ENCODE measurements around the gene INAFM2.

INAFM2 gene

GRCh38 chr15:40360015-40360414, 36.5 kb downstream of the INAFM2 start:
- in situ Hi-C loops (cut with HindIII; ENCODE audit: low pct_ligation_motif_present, low sequenced_read_pairs) = no loop called here
- no peaks in the 10 kb centered on the region for H3K36me3 ChIP-seq (replicated peaks)
- no peak overlapping the region for H3K4me3 ChIP-seq (ENCODE audit: low read depth, low read length)
- TF ChIP-seq CTCF (IDR thresholded peaks at IDR 0.05; ENCODE audit: low read depth, low read length, missing control alignments) = no peak
- DNase-seq = no peak
- no peaks in the 10 kb centered on the region for H3K27me3 ChIP-seq (replicated peaks)
- no peak overlapping the region for H3K27ac ChIP-seq

- TF ChIP-seq CTCF (IDR thresholded peaks at IDR 0.05; ENCODE audit: low read depth, low read length, missing control alignments) = no peak
- no peak for DNase-seq
- no peak overlapping the region for H3K4me3 ChIP-seq (ENCODE audit: low read depth, low read length)
- H3K27me3 ChIP-seq (replicated peaks) = no peaks in the 10 kb centered on the region
- no peak overlapping the region for H3K27ac ChIP-seq
- in situ Hi-C loops (cut with HindIII; ENCODE audit: low pct_ligation_motif_present, low sequenced_read_pairs) = no loop called here
- no peaks in the 10 kb centered on the region for H3K36me3 ChIP-seq (replicated peaks)
Measured at GRCh38 chr15:40361640-40362039, 38.1 kb downstream of the INAFM2 start.

DNA sequence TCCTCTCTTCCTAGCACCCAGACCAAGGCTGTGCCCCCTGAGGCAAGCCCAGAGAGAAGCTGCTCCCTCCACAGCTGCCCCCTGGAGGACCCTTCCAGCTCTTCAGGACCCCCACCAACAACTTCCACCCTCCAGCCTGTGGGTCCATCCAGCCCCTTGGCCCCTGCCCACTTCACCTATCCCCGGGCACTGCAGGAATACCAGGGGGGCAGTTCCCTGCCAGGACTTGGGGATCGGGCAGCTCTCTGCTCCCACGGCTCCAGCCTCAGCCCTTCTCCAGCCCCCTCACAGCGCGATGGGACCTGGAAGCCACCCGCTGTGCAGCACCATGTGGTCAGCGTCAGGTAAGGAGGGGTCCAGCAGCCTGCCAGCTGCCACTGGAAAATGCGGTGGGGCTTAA, 40.1 kb downstream of the INAFM2 start:
- no peaks in the 10 kb centered on the region for H3K27me3 ChIP-seq (replicated peaks)
- no peak overlapping the region for H3K4me3 ChIP-seq (ENCODE audit: low read depth, low read length)
- H3K36me3 ChIP-seq (replicated peaks) = no peaks in the 10 kb centered on the region
- H3K27ac ChIP-seq = no peak overlapping the region
- in situ Hi-C loops (cut with HindIII; ENCODE audit: low pct_ligation_motif_present, low sequenced_read_pairs) = no loop called here
- TF ChIP-seq CTCF (IDR thresholded peaks at IDR 0.05; ENCODE audit: low read depth, low read length, missing control alignments) = no peak
- DNase-seq = no peak

DNA sequence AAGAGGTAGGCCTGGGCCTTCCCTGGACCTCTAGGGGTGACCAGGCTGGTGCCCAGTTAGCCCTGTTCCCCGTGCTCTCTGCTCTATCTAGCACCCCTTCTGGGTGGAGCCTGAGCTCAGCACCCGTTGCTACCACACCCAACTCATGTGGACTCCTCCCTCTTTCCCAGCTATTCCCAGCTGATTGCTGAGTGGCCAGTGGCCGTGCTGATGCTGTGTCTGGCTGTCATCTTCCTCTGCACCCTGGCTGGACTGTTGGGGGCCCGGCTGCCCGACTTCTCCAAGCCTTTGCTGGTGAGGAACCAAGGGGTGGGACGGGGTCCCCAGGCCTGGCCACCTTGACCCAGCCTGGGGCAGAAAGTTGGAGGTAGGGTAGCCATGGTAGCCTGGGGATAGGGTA, 40.8 kb downstream of the INAFM2 start:
- in situ Hi-C loops (cut with HindIII; ENCODE audit: low pct_ligation_motif_present, low sequenced_read_pairs) = no loop called here
- no peak for TF ChIP-seq CTCF (IDR thresholded peaks at IDR 0.05; ENCODE audit: low read depth, low read length, missing control alignments)
- no peak for DNase-seq
- Histone ChIP-seq H3K27ac (no peak overlapping the region), H3K36me3 (replicated peaks) (no peaks in the 10 kb centered on the region), H3K4me3 (ENCODE audit: low read depth, low read length) (no peak overlapping the region), H3K27me3 (replicated peaks) (no peaks in the 10 kb centered on the region)

DNA sequence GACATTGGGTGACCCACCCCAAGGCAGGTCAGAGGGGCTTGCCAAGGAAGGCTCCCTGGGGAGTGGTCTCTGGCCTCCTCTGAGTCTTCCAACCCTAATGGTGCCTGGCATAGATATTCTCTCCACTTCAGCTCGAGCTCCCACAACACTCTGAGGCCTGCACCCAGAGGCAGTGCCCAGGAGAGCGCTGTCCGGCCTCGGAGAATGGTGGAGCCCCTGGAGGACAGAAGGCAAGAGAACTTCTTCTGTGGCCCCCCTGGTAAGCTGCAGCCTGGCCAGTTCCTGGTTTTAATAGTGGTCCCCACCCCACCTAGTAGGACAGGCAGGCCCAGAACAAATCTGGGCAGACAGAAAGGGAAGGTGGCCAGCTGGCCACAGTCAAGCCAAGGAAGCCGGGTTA, 41.5 kb downstream of the INAFM2 start:
- Histone ChIP-seq H3K27ac (no peak overlapping the region), H3K36me3 (replicated peaks) (no peaks in the 10 kb centered on the region), H3K4me3 (ENCODE audit: low read depth, low read length) (no peak overlapping the region), H3K27me3 (replicated peaks) (no peaks in the 10 kb centered on the region)
- DNase-seq = no peak
- no peak for TF ChIP-seq CTCF (IDR thresholded peaks at IDR 0.05; ENCODE audit: low read depth, low read length, missing control alignments)
- in situ Hi-C loops (cut with HindIII; ENCODE audit: low pct_ligation_motif_present, low sequenced_read_pairs) = no loop called here

GRCh38 chr15:40365624-40366456, 42.3 kb downstream of the INAFM2 start:
- TF ChIP-seq CTCF (IDR thresholded peaks at IDR 0.05; ENCODE audit: low read depth, low read length, missing control alignments) = no peak
- no peak overlapping the region for H3K4me3 ChIP-seq (ENCODE audit: low read depth, low read length)
- DNase-seq = no peak
- in situ Hi-C loops (cut with HindIII; ENCODE audit: low pct_ligation_motif_present, low sequenced_read_pairs) = no loop called here
- no peaks in the 10 kb centered on the region for H3K36me3 ChIP-seq (replicated peaks)
- H3K27ac ChIP-seq = no peak overlapping the region
- H3K27me3 ChIP-seq (replicated peaks) = no peaks in the 10 kb centered on the region
